Fibroblast of pulmonary artery (primary cell): Measurements from ENCODE around the gene LRCH3.

Source experiments
- DNase-seq: peaks from one replicate; pipeline ENCODE4 v3.0.0-alpha.2; 2010; ENCODE audit warnings: low read depth
- H3K4me3 ChIP-seq: replicated peaks from 2 replicates; pipeline ENCODE4 v1.5.1; 2011; ENCODE audit warnings: low read depth, mild to moderate bottlenecking, control low read depth, low read length, moderate library complexity
- TF ChIP-seq, protein P1 (sequence below): IDR thresholded peaks from 2 replicates; pipeline ENCODE4 v1.5.1; 2011; ENCODE audit warnings: mild to moderate bottlenecking, control low read depth, low read length, inconsistent platforms; ENCODE audit errors: missing control alignments

Gene LRCH3

DNA sequence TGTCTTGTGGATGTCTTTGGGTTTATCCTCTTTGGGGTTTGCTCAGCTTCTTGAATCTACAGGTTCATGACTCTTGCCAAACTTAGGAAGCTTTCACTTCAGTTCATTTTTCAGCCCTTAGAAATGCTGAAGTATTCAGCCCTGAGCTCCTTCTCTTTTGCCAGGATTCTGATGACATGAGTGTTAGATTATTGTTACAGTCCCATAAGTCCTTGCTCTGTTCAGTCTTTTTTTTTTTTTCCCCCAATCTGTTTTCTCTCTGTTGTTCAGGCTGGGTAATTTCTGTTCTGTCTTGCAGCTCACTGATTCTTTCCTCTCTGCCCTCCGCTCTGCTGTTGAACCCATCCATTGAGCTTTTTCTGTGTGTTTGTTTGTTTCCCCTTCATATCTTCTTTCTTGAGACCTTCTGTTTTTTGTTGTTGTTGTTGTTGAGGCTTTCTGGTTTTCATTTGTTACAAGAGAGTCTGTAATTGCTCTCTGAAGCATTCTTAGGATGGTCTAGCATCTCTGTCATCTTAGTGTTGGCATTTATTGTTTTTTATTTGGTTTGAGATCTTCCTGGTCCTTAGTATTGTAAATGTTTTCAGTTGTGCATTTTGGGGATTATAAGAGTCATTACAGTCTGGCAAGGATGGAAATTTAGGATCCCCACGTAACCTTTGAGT, 18.4 kb downstream of the LRCH3 start:
- TF ChIP-seq, protein P1, sequence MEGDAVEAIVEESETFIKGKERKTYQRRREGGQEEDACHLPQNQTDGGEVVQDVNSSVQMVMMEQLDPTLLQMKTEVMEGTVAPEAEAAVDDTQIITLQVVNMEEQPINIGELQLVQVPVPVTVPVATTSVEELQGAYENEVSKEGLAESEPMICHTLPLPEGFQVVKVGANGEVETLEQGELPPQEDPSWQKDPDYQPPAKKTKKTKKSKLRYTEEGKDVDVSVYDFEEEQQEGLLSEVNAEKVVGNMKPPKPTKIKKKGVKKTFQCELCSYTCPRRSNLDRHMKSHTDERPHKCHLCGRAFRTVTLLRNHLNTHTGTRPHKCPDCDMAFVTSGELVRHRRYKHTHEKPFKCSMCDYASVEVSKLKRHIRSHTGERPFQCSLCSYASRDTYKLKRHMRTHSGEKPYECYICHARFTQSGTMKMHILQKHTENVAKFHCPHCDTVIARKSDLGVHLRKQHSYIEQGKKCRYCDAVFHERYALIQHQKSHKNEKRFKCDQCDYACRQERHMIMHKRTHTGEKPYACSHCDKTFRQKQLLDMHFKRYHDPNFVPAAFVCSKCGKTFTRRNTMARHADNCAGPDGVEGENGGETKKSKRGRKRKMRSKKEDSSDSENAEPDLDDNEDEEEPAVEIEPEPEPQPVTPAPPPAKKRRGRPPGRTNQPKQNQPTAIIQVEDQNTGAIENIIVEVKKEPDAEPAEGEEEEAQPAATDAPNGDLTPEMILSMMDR = no peak
- peak; percentile 69 for DNase-seq
- H3K4me3 ChIP-seq = no peak overlapping the region

DNA sequence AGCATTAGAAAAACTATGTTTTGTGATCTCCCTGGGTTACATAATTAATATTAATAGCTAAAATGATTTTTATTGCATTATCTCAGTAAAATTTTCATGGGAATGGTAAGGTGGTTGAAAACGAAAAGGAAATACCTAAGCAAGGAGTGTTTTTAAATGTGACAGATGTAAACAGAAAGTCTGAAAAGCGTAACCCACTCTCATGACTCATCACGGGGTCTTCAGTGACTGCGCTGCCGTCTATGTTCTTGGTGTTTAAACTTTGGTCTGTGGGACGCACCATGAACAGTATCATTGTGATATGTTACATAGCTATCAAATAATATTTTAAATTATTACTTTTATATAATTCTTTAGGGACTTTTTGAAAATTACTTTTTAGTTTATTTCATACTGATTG, 19.8 kb downstream of the LRCH3 start:
- TF ChIP-seq, protein P1 = no peak
- no peak overlapping the region for H3K4me3 ChIP-seq
- DNase-seq = peak; percentile 31

DNA sequence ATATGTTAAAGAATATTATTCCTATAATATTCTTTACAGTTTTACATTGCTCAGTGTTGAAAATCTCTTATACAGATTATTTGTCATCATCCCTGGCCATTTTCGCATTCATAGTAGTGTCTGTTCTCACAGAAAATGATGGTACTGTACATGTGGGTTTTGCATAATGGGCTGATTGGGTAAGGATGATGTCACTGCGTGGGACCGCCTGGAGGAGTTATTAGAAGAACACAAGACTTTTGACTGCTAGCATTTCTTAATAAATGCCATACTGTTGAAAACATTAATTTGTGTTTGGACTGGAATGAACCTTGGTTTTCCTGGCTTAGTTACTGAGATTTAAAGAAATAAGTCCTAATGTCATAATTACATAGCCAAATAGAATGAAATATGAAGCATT, 20.3 kb downstream of the LRCH3 start:
- peak; percentile 97 for DNase-seq
- no peak overlapping the region for H3K4me3 ChIP-seq
- TF ChIP-seq, protein P1 = no peak

DNA sequence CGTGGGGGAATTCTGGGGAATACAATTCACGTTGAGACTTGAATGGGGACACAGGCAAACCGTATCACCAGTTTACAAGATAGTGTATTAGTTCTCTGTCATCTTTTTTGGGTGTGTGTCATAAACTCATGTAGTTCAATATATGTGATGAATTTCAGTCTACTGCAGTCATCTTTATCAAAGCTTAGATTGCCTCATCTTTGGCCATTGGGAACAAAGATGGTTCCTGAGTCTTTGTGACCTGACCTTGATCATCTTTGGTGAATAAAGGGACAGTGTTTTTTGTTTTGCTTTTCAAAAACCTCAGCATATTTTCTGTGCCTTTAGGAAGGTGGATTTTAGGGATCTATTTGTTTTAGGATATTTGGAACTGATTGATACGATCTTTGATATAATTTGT, 23.3 kb downstream of the LRCH3 start:
- H3K4me3 ChIP-seq = no peak overlapping the region
- no peak for DNase-seq
- TF ChIP-seq, protein P1 = no peak

DNA sequence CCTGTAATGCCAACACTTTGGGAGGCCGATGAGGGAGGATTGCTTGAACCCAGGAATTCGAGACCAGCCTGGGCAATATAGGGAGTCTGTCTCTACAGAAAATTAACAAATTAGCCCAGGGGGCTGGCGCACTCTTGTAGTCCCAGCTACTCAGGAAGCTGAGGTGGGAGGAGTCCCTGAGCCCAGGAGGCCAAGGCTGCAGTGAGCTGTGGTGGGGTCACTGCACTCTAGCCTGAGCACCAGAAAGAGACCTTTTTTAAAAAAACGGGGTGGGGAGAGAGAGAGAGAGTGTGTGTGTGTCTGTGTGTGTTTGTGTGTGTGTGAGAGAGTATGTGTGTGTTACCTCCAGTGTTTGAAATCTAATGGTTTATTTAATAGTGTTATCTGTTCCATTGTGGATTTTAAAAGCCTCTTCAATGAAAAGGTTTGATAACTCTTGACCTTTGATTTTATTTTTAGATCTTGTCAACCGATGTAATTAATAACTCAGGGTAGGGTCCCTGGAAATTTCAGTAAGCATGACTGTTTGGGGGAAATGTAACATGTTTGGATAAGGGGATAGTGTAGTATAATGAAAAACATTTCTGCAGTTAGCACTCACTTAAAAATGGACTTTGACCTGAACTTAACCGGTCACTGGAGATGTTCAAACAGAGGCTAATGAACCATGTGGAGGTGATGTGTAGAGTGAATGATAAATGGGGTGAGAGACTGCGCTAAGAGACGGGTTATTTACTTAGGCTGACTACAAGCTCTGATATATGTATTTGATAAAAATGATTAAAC, 29.7 kb downstream of the LRCH3 start:
- H3K4me3 ChIP-seq = no peak overlapping the region
- no peak for DNase-seq
- TF ChIP-seq, protein P1 = no peak

DNA sequence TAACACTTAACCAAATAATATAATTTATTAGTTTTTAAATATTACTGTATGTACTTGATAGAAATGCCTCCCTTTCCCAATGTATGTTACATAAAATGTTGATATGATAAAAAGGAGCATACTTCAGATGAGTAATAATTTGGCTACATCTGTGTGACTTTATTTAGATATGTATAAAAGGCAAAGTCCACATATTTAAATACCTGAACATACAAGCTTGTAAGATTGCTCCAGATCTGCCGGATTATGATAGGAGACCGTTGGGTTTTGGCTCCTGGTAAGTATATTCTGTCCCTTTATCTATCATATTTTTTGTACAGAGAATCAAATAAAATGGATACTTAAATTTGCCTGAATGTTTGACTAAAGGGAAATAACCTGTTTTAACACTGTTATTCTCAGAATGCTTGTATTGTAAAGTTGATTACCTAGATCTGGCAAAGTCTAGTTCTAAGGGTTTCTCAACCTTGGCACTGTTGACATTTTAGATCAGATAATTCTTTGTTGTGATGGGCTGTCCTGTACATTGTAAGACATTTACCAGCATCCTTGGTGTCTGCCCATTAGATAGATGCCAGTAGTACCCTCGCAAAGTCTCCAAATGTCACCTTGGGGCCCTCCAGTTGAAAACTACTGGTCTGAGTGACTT, 38.5 kb downstream of the LRCH3 start:
- TF ChIP-seq, protein P1 = no peak
- H3K4me3 ChIP-seq = no peak overlapping the region
- no peak for DNase-seq
